Neural progenitor cell (in vitro differentiated cells): ENCODE data around the gene CDIP1.
A peak's percentile ranks its signal among the peaks of the same experiment; 100 is the strongest.

Source experiments
- CTCF ChIP-seq: fragments of 200-600 bp; sonication (generic); IDR thresholded peaks from 2 replicates; pipeline ENCODE4 v1.5.1; 2017; ENCODE audit warnings: antibody characterized with exemption, mild to moderate bottlenecking
- EZH2 ChIP-seq: fragments of 200-600 bp; sonication (generic); IDR thresholded peaks from 2 replicates; pipeline ENCODE4 v1.6.1; 2017; ENCODE audit warnings: antibody characterized with exemption, mild to moderate bottlenecking, moderate library complexity
- EZH2phosphoT487 ChIP-seq: fragments of 200-600 bp; sonication (generic); IDR thresholded peaks from 2 replicates; pipeline ENCODE4 v1.6.1; 2017; ENCODE audit warnings: antibody characterized with exemption

GRCh38 chr16:4574919-4575705 is 36.5 kb upstream of the CDIP1 start:
- peak; percentile 16 for TF ChIP-seq CTCF
- TF ChIP-seq EZH2: no peak
- no peak for TF ChIP-seq EZH2phosphoT487
